HG02970 (cell line): ENCODE data around the gene TMEM53.
"Not testable (repeated sequence)": the region's sequence is repeated elsewhere in the genome, so short reads cannot be mapped to it uniquely, and the experiment has no call there.

Experiments used
- ATAC-seq: cut with Tn5 transposase; IDR thresholded peaks from one replicate; pipeline ENCODE4 v1.9.1; 2021; ENCODE audit warnings: mild to moderate bottlenecking, moderate library complexity, moderate number of reproducible peaks; ENCODE audit not compliant: unreplicated experiment, low FRiP score

The TMEM53 gene

GRCh38 chr1:44675186-44675585 lies 905 bp upstream of the TMEM53 start:
- no peak for ATAC-seq

- no peak for ATAC-seq
Measured at GRCh38 chr1:44673675-44674112, 587 bp downstream of the TMEM53 start.

GRCh38 chr1:44672961-44673674 lies 1.2 kb downstream of the TMEM53 start:
- no peak for ATAC-seq

- ATAC-seq, result no peak
Measured at GRCh38 chr1:44672254-44672955, 1.9 kb downstream of the TMEM53 start.

- no peak for ATAC-seq
Measured at GRCh38 chr1:44670751-44671640, 3.3 kb downstream of the TMEM53 start.

GRCh38 chr1:44666719-44667118 lies 7.6 kb downstream of the TMEM53 start:
- ATAC-seq, result not testable (repeated sequence)

- ATAC-seq, result no peak
Measured at GRCh38 chr1:44664730-44665370, 9.4 kb downstream of the TMEM53 start.

GRCh38 chr1:44663417-44663816 lies 10.9 kb downstream of the TMEM53 start:
- ATAC-seq, result no peak

GRCh38 chr1:44662683-44663030 lies 11.6 kb downstream of the TMEM53 start:
- ATAC-seq, result no peak

- ATAC-seq, result no peak
Measured at GRCh38 chr1:44661781-44662682, 12.2 kb downstream of the TMEM53 start.

GRCh38 chr1:44660176-44660575 lies 14.1 kb downstream of the TMEM53 start:
- no peak for ATAC-seq

GRCh38 chr1:44659566-44659965 lies 14.7 kb downstream of the TMEM53 start:
- ATAC-seq, result no peak

GRCh38 chr1:44655609-44656008 lies 18.7 kb downstream of the TMEM53 start:
- no peak for ATAC-seq

GRCh38 chr1:44654621-44655187 lies 19.6 kb downstream of the TMEM53 start:
- ATAC-seq, result no peak

- ATAC-seq, result no peak
Measured at GRCh38 chr1:44653107-44653964, 20.9 kb downstream of the TMEM53 start.

GRCh38 chr1:44652445-44653106 lies 21.7 kb downstream of the TMEM53 start:
- ATAC-seq, result peak; percentile 47

GRCh38 chr1:44651069-44651468 lies 23.2 kb downstream of the TMEM53 start:
- no peak for ATAC-seq
